Thyroid gland (tissue), 4 donors: Measurements from ENCODE around the gene MED9.

ENCODE experiments used
- POLR2A ChIP-seq, 2 donors: fragments of 450-650 bp; IDR thresholded peaks; one replicate each; pipeline ENCODE4 v1.6.1; 2017; ENCODE audit warnings: antibody characterized with exemption in 2 of 2, mild to moderate bottlenecking in 2 of 2, moderate library complexity in 1 of 2
- TF ChIP-seq, protein P1 (sequence below), 6 experiments: fragments of 200-600 bp in 3 of 6; fragments of 450-650 bp in 3 of 6; sonication (generic) in 3 of 6; IDR thresholded peaks; one replicate each; pipeline ENCODE4 v1.5.1; 2016 to 2019; ENCODE audit warnings: antibody characterized with exemption in 6 of 6, mild to moderate bottlenecking in 2 of 6, inconsistent platforms in 1 of 6, moderate library complexity in 1 of 6

DNA sequence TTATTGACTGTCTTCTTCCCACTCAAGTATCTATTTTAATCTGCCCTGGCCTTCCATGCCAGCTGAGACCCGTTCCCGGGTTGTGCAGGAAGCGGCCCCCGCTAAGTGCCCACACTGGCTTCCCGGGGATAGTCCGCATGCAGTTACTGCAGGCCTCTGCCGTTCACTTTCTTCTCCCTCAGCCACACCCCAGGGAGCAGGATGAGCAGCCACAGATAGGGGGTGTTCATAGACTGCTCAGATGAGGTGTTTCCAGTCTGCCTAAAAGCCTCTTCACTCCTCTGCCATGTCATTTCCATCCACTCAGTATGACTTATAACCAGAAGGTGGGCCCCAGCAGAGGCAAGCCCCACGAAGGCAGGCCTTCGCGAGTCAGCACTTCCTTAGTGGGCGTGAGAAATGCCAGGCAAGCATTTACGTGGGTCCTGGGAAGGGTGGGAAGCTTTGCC, 7.7 kb downstream of the MED9 start:
- TF ChIP-seq POLR2A (IDR thresholded peaks at IDR 0.05): no peak
- TF ChIP-seq, protein P1, sequence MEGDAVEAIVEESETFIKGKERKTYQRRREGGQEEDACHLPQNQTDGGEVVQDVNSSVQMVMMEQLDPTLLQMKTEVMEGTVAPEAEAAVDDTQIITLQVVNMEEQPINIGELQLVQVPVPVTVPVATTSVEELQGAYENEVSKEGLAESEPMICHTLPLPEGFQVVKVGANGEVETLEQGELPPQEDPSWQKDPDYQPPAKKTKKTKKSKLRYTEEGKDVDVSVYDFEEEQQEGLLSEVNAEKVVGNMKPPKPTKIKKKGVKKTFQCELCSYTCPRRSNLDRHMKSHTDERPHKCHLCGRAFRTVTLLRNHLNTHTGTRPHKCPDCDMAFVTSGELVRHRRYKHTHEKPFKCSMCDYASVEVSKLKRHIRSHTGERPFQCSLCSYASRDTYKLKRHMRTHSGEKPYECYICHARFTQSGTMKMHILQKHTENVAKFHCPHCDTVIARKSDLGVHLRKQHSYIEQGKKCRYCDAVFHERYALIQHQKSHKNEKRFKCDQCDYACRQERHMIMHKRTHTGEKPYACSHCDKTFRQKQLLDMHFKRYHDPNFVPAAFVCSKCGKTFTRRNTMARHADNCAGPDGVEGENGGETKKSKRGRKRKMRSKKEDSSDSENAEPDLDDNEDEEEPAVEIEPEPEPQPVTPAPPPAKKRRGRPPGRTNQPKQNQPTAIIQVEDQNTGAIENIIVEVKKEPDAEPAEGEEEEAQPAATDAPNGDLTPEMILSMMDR (IDR thresholded peaks at IDR 0.05): no peak
